HepG2 (cell line): ENCODE measurements around the gene AUP1. TPM values are rescaled to one million over a fixed set of nuclear protein-coding genes. Genes with fewer than 3 reads are reported as not detected.

Experiments
- AKNA ChIP-seq: sonication (generic); formaldehyde crosslinking; IDR thresholded peaks from 2 replicates; pipeline ENCODE4 v1.4.0; 2020; ENCODE audit warnings: missing genetic modification reagents, borderline replicate concordance
- BRD4 ChIP-seq: sonication (generic); formaldehyde crosslinking; IDR thresholded peaks from 2 replicates; pipeline ENCODE4 v1.4.0; 2020; ENCODE audit warnings: missing genetic modification reagents
- HDAC2 ChIP-seq: sonication (generic); formaldehyde crosslinking; IDR thresholded peaks from 2 replicates; pipeline ENCODE4 v1.4.0; 2020; ENCODE audit warnings: missing genetic modification reagents
- HNF1B ChIP-seq: sonication (generic); formaldehyde crosslinking; IDR thresholded peaks from 2 replicates; pipeline ENCODE4 v1.5.1; 2020; ENCODE audit warnings: mild to moderate bottlenecking, moderate library complexity, missing genetic modification reagents
- MTF1 ChIP-seq: sonication (generic); formaldehyde crosslinking; IDR thresholded peaks from 2 replicates; pipeline ENCODE4 v1.5.0; 2020; ENCODE audit warnings: missing genetic modification reagents
- NFAT5 ChIP-seq: sonication (generic); formaldehyde crosslinking; IDR thresholded peaks from 2 replicates; pipeline ENCODE4 v1.4.0; 2020; ENCODE audit warnings: missing genetic modification reagents
- ZFP41 ChIP-seq: sonication (generic); formaldehyde crosslinking; IDR thresholded peaks from 2 replicates; pipeline ENCODE4 v1.4.0; 2020; ENCODE audit warnings: mild to moderate bottlenecking, missing genetic modification reagents, borderline replicate concordance
- ZNF205 ChIP-seq: IDR thresholded peaks from 2 replicates; pipeline ENCODE4 v1.6.1; 2018; ENCODE audit warnings: missing biosample characterization, missing genetic modification reagents
- ZNF33A ChIP-seq: sonication (generic); formaldehyde crosslinking; IDR thresholded peaks from 2 replicates; pipeline ENCODE4 v1.5.1; 2020; ENCODE audit warnings: missing genetic modification reagents, mild to moderate bottlenecking, moderate library complexity, borderline replicate concordance
- ZNF503 ChIP-seq: sonication (generic); formaldehyde crosslinking; IDR thresholded peaks from 2 replicates; pipeline ENCODE4 v1.4.0; 2020; ENCODE audit warnings: missing genetic modification reagents
- ZXDC ChIP-seq: sonication (generic); formaldehyde crosslinking; IDR thresholded peaks from 2 replicates; pipeline ENCODE4 v1.5.0; 2020; ENCODE audit warnings: mild to moderate bottlenecking, missing genetic modification reagents
- polyA plus RNA-seq, 8 experiments: library from polyadenylated mRNA; depleted of rRNA in 3 of 8; stranded (reverse) in 7 of 8; unstranded in 1 of 8; fragments of >200 nt; fragmentation: Illumina TruSeq in 4 of 8; extraction: Trizol in 4 of 8; gene quantifications; 2 replicates each; pipeline versions ENCODE4 v1.2.1 to v1.2.3, GENCODE V29; 2011 to 2016; ENCODE audit warnings: low read depth in 4 of 8, missing spikeins in 1 of 8, mixed read lengths in 1 of 8; ENCODE audit not compliant: insufficient read depth in 1 of 8
- total RNA-seq, 5 experiments: library from RNA; depleted of rRNA; stranded (reverse); fragments of >200 nt; fragmentation: Illumina TruSeq; extraction: Trizol; gene quantifications; 2 replicates each; pipeline ENCODE4 v1.2.3, GENCODE V29; 2016; ENCODE audit warnings: low read depth in 1 of 5

The AUP1 gene
- total and polyA plus RNA-seq, 2 of the 13 experiments (the other 11 are each of a cell fraction or from before 2014, with no cell fraction given): 174 to 267 TPM

GRCh38 chr2:74498500-74499266, 30.8 kb downstream of the AUP1 start (continued):
- no peak for TF ChIP-seq HNF1B (CRISPR knock-in tag)
- no peak for TF ChIP-seq ZXDC
- no peak for TF ChIP-seq NFAT5 (CRISPR knock-in tag)
- TF ChIP-seq HDAC2 (CRISPR knock-in tag): no peak
- no peak for TF ChIP-seq MTF1 (CRISPR knock-in tag)
- no peak for TF ChIP-seq AKNA (CRISPR knock-in tag)
- no peak for TF ChIP-seq ZNF503 (CRISPR knock-in tag)
- TF ChIP-seq ZNF205: no peak
- TF ChIP-seq ZNF33A (CRISPR knock-in tag): no peak
- TF ChIP-seq ZFP41: no peak
- no peak for TF ChIP-seq BRD4 (CRISPR knock-in tag)
